Left renal cortex interstitium (tissue), 4 donors: ENCODE measurements around the gene FHIT. TPM values are rescaled to one million over a fixed set of nuclear protein-coding genes. Genes with fewer than 3 reads are reported as not detected.
A peak's percentile ranks its signal among the peaks of the same experiment; 100 is the strongest.

Experiments used
- DNase-seq, 4 donors: peaks; one replicate each; pipeline ENCODE4 v3.0.0-alpha.2; 2013; ENCODE audit warnings: low read depth in 4 of 4, low spot score in 2 of 4, missing footprints in 1 of 4
- polyA plus RNA-seq, 4 donors: library from polyadenylated mRNA; unstranded; fragments of 120-200 nt; gene quantifications; one replicate each; pipeline ENCODE4 v1.2.1, GENCODE V29; 2013; ENCODE audit not compliant: insufficient read length in 4 of 4

The FHIT gene
- polyA plus RNA-seq, 4 donors = 23.4 to 29.9 (median 26.0) TPM

DNA sequence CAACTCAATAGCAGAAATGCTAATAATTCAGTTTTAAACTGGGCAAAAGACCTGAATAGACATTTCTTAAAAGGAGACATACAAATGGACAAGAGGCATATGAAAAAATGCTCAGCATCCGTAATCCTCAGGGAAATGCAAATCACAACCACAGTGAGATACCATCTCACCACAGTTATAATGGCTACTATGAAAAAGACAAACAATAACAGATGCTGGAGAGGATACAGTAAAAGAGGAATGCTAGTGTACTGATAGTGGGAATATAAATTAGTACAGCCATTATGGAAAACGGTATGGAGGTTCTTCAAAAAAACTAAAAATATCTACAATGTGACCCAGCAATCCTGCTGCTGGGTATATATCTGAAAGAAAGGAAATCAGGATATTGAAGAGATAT is 367.2 kb downstream of the FHIT start:
- no peak for DNase-seq

DNA sequence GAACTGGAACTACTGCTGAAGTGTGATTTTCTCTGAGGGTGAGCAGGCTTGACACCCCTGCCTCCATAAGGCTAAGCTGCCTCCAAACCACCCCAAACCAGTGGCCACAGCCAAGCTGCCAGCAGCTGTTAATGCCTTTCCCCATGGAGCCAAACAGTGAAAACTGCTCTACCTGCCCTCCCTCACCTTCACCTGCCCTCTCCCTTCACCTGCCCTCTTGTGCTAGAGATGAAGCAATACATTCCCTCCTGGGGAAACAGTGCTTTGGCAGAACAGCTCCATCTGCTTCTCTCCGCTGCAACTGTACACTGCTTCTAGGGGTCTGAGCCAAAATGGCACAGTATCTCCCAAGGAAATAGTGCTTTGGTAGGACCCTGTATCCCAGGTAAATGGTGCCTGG is 374.1 kb downstream of the FHIT start:
- DNase-seq = no peak

DNA sequence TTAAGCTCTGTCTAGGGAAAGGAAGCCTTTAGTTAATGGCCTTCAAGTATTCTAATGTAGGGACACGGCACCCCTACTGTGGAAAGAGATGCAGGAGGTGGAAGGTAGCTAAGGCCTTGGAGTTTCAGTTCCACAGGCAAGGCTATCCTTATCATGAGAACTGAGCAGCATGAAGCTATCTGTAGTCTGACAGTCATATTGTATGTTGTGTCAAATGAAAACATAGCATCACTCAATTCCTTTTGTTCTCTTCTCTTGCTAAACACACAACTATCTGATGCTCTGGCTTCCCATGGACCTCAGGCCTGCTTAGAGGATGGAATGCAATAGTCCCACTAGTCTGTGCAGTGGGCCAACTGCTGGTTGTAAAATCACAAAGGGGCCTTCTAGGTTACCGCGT is 380.9 kb downstream of the FHIT start:
- no peak for DNase-seq

DNA sequence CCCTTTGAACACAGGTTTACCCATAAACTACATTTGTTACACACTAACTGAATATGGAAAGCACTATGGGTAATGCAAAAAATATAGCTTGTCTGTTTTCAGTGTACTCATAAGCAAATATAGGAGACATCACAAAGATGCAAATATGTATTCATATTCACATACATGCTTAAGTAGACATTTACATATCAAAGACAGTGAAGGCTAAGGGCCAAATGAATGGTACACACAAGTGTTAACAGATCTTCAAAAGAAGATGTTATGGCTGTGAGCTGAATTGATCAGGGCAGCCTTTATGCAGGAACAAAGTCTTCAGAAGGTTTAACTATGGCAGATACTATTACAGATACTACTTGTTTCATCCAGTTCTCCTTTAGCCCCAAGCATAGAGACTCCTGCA is 384.1 kb downstream of the FHIT start:
- no peak for DNase-seq

DNA sequence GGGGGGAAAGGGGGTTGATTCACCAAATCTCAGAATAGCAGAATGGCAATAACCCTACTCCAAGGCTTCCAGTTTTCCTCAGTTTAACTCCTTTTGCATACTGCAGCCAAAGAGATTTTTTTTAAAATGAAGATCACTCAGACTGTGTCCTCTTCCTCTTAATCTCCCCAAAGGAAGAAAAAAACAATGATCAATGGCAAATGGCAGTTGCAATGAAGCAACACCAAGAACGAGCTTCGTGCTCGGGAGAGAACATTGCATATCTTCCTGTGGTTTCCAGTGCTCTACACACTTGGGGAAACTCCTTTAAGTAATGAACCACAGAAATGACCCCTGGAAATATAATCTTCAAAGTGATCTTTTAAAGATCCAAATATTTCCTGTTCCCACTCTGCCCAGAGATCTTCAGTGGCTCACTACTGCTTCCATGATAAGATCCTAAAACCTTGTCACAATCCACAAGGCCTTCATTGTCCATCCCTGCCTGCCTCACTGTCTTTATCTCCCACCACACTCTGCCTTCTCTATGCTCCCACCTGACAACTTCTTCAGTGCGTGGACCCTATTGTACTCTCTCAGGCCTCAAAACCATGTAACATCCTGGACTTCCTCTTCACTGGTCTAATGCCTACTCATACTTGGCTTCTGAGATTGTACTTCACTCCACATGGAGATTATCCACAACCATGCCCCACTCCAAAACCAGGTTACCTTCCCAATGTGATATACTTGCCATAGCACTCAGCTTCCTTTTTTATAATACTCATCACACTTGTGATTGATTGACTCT is 394.8 kb downstream of the FHIT start:
- no peak for DNase-seq

DNA sequence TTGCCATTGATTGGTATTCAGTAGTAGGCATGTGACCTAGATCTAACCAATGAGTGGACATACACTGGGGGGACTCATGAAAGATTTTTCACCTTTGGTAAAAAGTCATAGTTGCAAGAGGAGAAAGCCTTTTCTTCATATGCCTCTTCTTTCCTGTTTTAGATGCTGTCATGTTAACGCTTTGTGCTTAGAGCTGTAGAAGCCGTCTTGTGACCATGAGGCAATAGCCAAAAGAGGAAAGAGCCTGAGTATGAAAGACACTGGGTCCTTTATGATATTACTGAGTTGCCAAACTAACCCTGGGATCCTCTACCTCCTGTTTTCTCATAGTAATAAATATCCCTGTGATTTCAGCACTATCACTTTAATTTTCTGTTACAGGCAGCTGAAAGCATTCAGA is 396.0 kb downstream of the FHIT start:
- no peak for DNase-seq

DNA sequence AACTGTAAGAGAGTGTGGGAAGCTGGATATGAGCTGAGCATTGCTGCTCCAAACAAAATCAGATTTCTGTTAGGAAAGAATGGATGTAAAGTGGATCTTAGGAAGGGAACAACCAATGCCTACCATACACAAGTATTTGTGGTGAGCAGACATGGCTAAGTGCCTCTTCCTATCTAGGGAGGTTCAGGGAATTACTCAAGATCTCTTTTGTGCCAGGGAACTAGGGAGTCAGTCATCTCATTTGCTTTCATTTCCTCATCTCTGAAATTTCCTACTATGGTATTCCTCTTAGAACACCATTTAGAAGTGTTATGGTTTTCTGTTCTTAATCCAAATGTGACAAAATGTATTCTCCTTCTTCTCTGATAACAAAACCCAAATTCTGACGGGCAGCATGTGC is 396.5 kb downstream of the FHIT start:
- no peak for DNase-seq

DNA sequence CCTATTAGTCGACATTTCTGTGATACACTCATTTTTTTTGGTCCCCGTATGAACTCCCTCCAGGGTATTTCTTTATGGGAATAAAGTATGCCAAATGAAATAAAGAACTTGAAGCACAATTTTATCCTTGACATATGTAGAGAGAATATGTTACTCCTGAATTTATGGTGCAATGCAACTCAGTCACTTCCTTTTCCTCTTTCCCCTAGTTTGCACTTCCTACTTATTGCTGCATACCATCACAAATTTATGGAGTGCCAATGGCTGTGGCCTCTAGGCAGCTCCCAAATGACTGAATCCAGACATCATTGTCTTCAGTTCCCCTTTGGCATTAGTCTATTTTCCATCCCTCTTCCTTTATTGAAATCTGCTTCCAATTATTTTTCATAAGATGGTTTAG is 403.5 kb downstream of the FHIT start:
- no peak for DNase-seq

DNA sequence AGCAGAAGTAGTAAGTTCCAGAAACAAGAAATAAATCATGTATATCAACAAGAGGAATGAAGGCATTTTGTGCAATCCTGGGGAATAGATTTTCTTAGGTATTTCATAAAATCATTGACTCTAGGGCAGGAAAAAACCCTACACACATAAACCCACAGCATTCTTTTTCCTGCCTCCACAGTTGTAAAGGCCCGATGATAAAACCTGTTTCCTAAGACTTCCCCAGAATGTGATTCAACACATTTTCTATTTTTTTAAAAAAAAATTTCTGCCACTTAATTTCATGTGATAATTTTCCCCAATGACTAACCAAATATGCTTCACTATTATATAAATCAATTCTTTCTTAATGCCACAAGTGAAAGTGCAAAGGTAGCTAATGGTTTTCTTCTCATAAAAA is 407.0 kb downstream of the FHIT start:
- no peak for DNase-seq

DNA sequence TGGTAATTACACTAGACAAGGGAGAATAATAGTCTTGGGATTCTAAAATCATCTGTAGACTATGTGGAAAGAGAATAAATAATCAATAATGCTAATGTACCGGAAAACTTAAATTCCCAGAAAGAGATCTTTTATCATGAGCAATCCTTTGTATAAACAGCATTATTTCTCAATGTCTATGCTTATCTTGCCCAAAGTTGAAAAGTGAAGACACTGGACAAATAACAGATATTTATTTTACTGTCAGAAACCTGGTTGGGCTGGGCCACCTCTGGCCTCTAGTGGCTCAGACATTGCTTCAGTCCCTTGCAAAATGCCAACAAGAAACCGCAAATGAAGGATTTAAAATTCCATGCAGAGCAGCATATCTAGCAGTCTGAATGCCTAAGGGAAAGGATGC is 409.9 kb downstream of the FHIT start:
- DNase-seq = no peak

DNA sequence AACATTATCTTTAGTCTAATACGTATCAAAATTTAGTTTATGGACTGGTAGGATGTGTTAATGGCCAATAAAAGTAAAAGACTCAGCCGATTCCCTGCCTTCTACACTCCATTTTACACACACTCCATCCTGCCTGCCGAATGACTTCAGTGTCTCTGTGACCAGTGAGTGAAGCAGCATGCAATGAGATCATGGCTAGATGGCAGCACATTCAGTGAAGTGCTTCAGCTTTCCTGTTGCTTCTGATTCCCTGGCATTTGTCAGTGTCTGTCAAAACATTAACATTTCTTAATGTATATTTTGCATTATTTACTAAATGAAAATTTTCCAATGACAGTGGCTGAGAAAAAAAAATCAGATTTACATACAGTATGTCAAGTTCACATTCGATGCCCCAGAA is 412.0 kb downstream of the FHIT start:
- DNase-seq = peak in 1 of 4 donors; percentile 4

DNA sequence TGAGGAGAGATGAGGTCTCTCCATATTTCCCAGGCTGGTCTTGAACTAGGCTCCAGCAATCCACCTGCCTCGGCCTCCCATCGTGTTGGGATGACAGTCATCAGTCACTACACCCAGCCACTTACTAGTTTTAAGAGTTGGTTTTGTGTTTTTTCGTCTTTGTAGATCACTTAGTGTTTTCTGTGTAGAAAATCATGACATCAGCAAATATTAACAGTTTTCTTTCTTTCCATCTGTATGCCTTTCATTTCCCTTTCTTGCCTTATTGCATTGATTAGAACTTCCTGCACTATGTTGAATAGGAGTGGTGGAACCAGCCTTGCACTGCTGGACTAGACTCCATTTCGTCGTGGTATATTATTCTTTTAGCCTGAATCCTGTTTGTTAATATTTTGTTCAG is 415.5 kb downstream of the FHIT start:
- DNase-seq = no peak

DNA sequence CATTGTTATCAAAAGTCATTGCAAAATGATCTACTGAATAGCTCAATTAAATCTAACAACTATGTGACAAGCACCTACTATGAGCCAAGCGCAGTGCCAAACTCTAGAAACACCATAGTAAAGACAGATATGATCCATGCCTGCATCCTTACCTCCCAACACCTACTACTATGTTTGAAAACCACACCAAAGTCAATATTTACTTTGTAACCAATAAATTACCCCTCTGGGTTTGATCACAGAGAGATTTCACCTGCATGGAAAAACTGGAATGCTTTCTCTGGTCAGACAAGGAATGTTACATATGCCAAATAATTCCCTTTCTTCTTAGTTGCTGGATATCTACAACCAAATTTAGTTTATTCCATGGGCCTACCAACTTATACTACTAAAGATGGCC is 422.2 kb downstream of the FHIT start:
- DNase-seq = no peak

DNA sequence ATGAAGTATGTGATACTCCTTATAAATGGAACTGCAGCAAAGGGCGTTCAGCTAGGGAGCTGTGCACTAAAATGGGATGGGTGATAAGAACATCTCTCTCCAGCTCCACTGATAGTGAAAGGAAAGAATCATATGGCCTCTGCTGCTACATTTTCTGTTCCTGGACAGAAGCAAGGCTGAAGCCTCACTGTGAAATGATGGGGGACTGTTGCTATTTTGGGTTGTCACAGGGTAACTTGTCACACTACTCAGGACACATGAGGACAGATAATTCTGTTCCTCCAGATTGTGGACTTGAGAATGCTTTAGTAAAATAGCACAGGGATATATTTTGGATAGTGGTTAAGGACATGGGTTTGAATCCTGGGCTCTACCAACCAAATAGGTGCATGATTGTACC is 423.6 kb downstream of the FHIT start:
- DNase-seq = no peak

DNA sequence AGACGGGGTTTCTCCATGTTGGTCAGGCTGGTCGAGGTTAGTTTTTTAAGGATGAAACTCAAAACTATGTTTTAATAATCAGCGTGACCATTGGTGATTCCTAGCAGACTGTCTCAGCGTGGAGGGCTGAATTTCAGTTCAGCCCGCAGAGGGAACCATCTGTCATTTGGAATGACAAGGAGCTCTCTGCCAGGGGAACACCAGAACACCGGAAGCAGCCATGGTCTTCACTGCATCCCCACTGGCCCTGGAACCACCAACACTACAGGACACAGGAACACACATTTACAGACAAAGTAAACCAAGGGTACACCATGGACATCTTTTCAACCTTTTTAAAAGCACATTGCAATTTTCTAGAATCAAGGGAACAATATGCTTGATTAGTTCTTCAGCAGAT is 424.7 kb downstream of the FHIT start:
- no peak for DNase-seq

DNA sequence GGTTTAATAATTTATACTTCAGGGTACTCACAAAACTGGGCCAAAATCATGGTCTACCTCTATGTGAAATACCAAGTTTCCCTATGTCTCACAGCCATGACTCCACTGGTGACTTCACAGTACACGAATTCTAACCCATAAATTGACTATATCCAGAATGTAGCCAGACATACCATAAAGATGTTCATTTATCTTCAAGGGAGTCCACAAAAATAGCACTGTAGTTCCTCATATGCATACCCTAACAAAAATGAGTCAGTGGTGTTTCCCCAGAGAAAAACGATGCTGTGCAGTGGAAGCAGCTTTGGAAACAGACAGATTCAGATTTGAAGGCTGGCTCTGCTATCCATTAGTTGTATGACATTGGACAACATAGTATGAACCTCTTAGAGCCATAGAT is 438.8 kb downstream of the FHIT start:
- DNase-seq = no peak

DNA sequence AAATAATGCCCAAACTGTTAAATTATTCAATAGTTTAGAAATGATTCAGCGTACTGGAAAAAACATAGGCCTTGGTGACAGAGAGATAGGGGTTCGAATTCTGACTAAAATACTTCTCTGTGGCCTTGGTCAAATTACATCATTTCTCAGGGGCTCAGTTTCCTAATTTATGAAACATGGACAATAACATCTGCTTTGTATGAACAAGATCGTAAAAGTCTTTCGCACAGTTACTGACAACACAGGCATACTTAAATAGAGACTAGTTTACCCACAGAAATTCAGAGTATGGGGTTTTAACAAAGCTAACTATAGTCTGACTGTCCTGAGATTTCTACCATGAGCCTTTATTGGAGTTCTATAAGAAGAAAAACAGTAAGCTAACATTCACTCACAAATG is 440.4 kb downstream of the FHIT start:
- no peak for DNase-seq

DNA sequence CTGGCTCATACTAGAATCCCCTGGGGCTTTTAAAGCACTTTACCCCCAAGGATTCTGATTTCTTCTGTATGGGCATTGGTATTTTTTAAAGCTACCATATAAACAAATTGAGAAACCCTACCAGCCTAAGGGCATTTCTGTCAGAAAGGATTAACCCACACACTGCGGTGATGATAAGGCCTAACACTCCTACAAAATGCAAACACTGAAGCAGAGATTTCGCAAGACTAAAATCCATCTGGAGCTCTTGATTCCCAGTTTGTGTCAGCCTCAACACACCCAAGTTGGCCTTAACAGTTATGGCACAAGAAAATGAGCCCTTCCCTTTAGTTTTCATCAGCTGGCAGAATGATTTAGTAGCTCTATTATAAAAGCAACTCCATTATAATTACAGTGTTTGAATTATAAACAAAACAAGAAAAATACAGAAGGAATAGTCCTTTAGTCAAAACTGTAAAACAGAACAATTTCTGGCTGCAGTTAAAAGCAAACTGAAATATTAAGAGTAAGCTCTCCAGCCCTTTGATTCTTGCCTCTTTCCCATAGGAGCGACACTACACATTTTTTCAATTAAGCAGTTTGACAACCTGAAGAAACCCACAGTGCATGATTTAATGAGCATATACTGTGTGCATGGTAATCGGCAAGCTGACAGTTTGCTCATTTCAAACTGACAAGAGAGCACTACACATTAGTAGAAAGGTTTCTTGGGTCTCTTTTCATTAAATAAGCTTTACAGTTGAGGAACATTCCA is 441.2 kb downstream of the FHIT start:
- DNase-seq = no peak

DNA sequence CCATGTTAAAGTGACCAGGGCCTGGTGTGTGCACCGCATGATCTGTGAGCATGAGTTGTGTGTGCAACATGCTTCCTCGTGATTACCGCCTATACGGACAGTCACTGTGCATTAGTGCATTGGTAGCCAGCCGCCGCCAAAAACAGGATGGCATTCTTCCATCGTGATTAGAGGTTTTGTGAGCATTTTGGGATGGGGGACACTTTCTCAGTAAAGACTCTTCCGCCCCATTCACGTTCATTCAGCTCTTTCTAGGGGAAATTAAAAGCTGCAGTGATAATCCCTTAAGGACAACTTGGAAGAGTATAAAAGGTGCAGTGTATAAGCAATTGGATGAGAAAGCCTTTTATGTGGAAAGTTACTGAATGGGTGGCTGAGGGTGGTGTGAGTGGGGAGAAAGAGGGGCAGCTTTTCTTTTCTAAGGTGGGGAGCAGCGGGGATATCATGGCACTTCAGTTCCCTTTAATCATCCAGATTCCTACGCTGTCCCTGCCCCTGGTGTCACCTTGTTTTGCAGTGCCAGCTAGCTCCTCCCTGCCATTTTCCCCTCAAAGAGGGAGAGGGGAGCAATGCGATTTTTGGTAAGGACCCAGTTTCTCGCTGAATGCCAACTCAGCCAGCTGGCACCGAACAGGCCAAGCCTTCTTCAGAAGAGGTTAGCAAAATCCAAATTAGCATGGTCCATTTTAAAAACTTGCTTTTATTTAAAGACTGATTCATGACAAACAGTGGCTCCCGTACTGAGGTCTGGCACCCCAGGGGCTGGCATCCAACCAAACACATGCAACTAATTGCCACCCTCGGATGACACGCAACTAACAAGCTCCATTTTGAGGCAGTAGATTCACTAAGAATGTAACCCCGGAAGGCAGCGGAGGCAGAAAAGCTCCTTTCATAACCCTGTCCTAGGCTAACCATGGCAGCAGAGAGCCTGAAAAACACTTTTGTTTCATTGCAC is 447.8 kb downstream of the FHIT start:
- DNase-seq = no peak

DNA sequence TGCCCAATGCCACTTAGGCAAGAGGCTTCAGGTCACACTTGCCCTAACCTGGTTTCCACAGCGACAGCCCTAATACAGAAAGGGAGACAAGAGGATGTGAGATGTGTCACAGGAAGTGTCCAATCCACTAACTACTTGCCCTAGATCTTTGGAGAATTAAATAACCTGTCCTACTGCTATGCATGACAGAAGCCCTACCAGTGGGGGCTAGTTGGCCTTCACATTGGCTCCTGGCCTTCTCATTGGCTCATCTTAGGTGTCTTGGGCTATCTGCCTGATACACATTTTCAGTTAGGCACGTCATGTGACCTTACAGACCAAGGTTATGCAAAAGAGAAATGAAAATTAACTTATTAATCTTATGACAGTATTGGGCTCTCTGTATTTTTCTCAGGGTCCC is 449.9 kb downstream of the FHIT start:
- no peak for DNase-seq

DNA sequence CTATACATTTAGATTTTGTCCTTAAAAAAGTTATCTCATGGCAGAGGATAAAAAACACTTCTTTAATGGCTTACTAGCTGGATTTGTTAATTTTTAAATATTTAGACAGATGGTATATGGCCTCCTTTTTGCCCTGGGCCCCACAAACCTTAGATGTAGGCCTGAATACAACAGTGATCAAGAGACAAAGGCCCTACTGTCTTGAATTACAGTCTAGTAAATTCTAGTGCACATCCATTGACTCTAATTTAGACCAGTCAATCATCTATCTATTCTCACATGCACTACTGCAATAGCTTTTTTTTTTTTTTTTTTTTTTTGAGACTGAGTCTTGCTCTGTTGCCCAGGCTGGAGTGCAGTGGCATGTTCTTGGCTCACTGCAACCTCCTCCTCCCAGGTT is 452.8 kb downstream of the FHIT start:
- DNase-seq = no peak
